ENCODE data around the gene GABBR1.

GRCh38 chr6:29666826-29667130 lies 33.8 kb upstream of the GABBR1 start:
- TF ChIP-seq CTCF (IDR thresholded peaks at IDR 0.05): no peak
- TF ChIP-seq POLR2A (IDR thresholded peaks at IDR 0.05): no peak
